ENCODE results near the gene MGAT5.

Gene MGAT5

GRCh38 chr2:134392442-134393074 is 138.7 kb downstream of the MGAT5 start:
- no peak for DNase-seq (ENCODE audit: low read depth in 2 of 3, low spot score in 1 of 3)

- no peak for DNase-seq (ENCODE audit: low read depth in 2 of 3, low spot score in 1 of 3)
Measured at GRCh38 chr2:134393075-134393461, 139.2 kb downstream of the MGAT5 start.

- no peak for DNase-seq (ENCODE audit: low read depth in 2 of 3, low spot score in 1 of 3)
Measured at GRCh38 chr2:134395779-134396178, 141.9 kb downstream of the MGAT5 start.

- DNase-seq (ENCODE audit: low read depth in 2 of 3, low spot score in 1 of 3), result no peak
Measured at GRCh38 chr2:134396493-134396892, 142.6 kb downstream of the MGAT5 start.

- no peak for DNase-seq (ENCODE audit: low read depth in 2 of 3, low spot score in 1 of 3)
Measured at GRCh38 chr2:134397146-134397896, 143.4 kb downstream of the MGAT5 start.

GRCh38 chr2:134398300-134398699 is 144.4 kb downstream of the MGAT5 start:
- no peak for DNase-seq (ENCODE audit: low read depth in 2 of 3, low spot score in 1 of 3)

GRCh38 chr2:134399096-134399495 is 145.2 kb downstream of the MGAT5 start:
- no peak for DNase-seq (ENCODE audit: low read depth in 2 of 3, low spot score in 1 of 3)

GRCh38 chr2:134401081-134401497 is 147.2 kb downstream of the MGAT5 start:
- DNase-seq (ENCODE audit: low read depth in 2 of 3, low spot score in 1 of 3), result no peak

- no peak for DNase-seq (ENCODE audit: low read depth in 2 of 3, low spot score in 1 of 3)
Measured at GRCh38 chr2:134401789-134402188, 147.9 kb downstream of the MGAT5 start.

- DNase-seq (ENCODE audit: low read depth in 2 of 3, low spot score in 1 of 3), result no peak
Measured at GRCh38 chr2:134402410-134402809, 148.5 kb downstream of the MGAT5 start.

- DNase-seq (ENCODE audit: low read depth in 2 of 3, low spot score in 1 of 3), result no peak
Measured at GRCh38 chr2:134405611-134406081, 151.8 kb downstream of the MGAT5 start.

- DNase-seq (ENCODE audit: low read depth in 2 of 3, low spot score in 1 of 3), result no peak
Measured at GRCh38 chr2:134406311-134406710, 152.4 kb downstream of the MGAT5 start.

- no peak for DNase-seq (ENCODE audit: low read depth in 2 of 3, low spot score in 1 of 3)
Measured at GRCh38 chr2:134406736-134407135, 152.9 kb downstream of the MGAT5 start.

- no peak for DNase-seq (ENCODE audit: low read depth in 2 of 3, low spot score in 1 of 3)
Measured at GRCh38 chr2:134407154-134407890, 153.4 kb downstream of the MGAT5 start.

GRCh38 chr2:134408386-134408785 is 154.5 kb downstream of the MGAT5 start:
- no peak for DNase-seq (ENCODE audit: low read depth in 2 of 3, low spot score in 1 of 3)

GRCh38 chr2:134408791-134409190 is 154.9 kb downstream of the MGAT5 start:
- DNase-seq (ENCODE audit: low read depth in 2 of 3, low spot score in 1 of 3), result no peak

GRCh38 chr2:134410006-134410405 is 156.1 kb downstream of the MGAT5 start:
- no peak for DNase-seq (ENCODE audit: low read depth in 2 of 3, low spot score in 1 of 3)

- no peak for DNase-seq (ENCODE audit: low read depth in 2 of 3, low spot score in 1 of 3)
Measured at GRCh38 chr2:134410831-134411231, 157.0 kb downstream of the MGAT5 start.

GRCh38 chr2:134411279-134411827 is 157.5 kb downstream of the MGAT5 start:
- no peak for DNase-seq (ENCODE audit: low read depth in 2 of 3, low spot score in 1 of 3)

- DNase-seq (ENCODE audit: low read depth in 2 of 3, low spot score in 1 of 3), result peak; percentile 37 to 54 (median 47)
Measured at GRCh38 chr2:134411828-134412638, 158.2 kb downstream of the MGAT5 start.

- no peak for DNase-seq (ENCODE audit: low read depth in 2 of 3, low spot score in 1 of 3)
Measured at GRCh38 chr2:134412639-134412999, 158.7 kb downstream of the MGAT5 start.
